ENCODE data around the gene MECP2. TPM values are rescaled to one million over a fixed set of nuclear protein-coding genes. Genes with fewer than 3 reads are reported as not detected.
"Not testable (repeated sequence)": the region's sequence is repeated elsewhere in the genome, so short reads cannot be mapped to it uniquely, and the experiment has no call there.

The MECP2 gene
- total RNA-seq, 1 donor from 2014 or later, result 27.0 TPM

DNA sequence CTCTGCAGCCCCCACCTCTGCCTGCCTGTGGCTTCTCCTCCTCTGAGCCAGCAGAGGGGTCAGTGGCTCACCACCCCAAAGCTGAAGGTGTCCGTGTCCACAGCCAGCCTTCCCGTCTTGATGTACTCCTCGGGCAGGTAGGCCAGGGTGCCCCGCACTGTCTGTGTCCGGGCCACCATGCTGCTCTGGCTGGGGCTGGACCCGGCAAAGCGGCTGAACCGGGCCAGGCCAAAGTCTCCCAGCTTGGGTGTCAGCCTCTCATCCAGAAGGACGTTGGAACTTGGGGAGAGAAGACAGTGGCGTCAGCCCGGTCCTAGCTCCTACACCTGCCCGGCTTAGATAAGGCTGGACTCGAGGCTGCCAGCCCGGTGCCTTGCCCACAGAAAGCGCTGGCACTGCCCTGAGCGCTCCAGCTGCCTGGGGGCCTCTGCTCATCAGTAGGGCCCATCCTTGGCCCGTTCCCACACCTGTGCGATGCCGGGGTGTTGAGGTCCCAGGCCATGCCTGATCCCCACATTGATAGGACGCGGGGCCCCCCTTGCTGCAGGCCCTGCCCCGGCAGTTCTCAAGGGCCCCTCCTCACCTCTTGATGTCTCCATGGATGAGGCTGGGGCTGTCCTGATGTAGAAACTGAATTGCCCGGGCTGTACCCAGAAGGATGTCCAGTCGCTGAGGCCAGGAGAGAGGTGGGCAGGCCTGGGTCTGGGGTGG, 81.0 kb downstream of the MECP2 start:
- DNase-seq, result no peak

- DNase-seq, result no peak
Measured at GRCh38 chrX:154015581-154016264, 81.8 kb downstream of the MECP2 start.

DNA sequence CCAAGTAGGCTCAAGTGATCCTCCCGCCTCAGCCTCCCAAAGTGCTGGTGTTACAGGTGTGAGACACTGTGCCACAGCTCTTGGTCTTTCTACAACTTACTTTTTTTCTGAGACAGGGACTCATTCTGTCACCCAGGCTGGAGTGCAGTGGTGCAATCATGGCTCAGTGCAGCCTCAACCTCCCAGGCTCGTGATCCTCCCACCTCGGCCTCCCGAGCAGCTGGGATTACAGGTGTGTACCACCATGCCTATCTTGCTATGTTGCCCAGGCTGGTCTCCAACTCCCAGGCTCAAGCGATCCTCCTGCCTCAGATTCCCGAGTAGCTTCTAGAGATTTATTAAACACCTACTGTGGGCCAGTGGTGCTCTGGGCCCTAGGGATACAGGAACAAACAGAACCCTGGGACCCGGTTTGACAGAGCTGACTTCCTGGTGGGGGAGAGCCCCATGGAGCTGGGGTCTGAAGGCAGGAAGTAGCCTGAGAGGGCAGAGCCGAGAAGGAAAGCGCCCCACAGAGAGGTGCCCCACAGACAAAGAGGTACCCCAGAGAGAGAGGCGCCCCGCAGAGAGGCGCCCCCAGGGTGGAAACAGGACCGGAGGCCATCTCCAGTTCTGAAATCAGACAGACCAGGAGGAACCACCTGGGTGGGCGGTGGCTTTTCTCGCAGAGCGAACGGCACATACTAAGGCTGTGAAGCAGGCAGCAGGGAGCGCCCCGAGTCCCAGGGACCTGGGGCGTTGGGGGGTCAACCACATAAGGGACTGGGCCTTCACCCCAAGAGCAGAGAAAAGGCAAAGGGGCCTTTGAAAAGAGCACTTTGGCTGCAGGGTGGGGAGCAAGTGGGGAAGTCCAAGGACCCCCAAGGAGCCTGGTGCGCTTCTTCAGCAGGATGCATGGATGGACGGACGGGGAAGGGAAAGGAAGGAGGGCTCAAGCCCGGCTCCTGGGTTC, 82.8 kb downstream of the MECP2 start:
- DNase-seq, result no peak

DNA sequence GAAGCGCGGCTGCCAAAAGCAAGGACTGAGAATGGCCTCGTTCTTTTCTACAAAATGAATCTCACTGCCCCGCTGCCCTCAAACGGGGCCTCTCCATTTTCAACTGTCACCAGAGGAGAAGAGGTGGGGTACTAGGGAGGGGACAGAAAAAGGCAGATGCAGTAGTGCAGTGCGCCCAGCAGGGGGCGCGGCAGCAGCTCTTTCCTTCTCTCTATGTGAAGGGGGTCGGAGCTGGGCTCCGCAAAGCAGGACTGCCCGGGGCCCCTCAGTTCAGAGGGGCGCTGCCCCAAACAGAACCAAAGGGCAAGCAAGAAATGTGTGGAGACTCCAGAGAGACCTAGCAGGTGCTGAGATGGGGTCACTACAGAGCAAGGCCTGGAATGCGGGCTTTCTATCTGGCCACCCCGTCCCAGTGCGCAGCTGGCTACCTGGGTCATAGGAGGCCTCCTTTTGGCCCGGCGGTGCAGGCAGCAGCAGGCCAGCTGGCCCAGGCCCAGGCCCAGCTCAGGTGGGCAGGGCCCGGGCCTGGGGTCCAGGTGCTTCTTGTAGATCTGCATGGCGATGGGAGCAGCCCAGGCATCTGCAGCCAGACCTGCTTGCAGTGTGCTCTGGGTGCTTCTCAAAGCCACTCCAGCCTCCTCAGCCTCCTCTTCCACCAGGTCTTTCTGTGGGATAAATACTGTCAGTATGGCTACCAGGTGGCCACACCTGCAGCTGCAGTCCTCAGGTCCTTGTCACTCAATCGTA, 83.7 kb downstream of the MECP2 start:
- DNase-seq, result no peak

- DNase-seq, result no peak
Measured at GRCh38 chrX:154013001-154013421, 84.5 kb downstream of the MECP2 start.

- DNase-seq, result no peak
Measured at GRCh38 chrX:154012336-154012991, 85.1 kb downstream of the MECP2 start.

DNA sequence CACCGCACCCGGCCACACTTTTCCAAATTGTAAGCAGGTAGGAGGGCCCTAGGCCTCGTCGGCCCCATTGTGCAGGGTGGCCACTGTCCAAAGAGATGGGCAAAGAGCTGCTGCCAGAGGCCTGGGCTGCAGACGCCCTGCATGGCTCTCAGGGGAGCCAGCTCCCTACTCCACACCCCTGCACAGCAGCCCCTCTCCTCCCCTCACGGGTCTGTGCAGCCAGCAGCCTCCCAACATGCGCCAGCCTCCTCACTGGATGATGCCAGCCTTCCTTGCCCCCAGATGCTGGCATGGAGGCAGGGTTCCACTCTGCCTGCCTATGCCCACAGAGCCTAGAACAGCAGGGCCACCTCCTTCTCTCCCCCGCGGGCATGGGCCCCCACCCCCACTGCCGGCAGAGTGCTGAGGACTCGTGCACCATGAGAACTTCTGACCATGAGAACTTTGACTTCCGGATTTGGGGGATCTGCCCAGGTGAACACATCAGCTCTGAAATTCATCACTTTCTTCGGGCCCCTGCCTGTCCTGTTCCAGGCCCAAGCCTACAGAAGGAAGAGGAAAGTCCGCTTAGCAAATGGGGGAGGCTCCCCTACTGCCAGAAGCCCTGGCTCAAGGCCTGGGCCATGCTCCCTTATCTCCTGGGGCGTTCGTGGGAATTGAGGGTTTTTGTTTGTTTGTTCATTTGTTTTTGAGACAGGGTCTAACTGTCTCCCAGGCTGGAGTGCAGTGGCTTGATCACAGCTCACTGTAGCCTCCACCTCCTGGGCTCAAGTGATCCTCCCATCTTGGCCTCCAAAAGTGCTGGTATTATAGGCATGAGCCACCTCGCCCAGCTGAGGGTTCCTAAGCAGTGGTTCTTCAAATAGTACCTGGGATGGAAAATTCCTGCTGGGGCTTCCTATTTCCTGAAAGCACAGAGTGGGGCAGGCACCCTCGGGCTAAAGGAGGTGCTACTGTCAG, 85.9 kb downstream of the MECP2 start:
- no peak for DNase-seq

- DNase-seq, result no peak
Measured at GRCh38 chrX:154010330-154011087, 87.0 kb downstream of the MECP2 start.

GRCh38 chrX:154008521-154008920, 89.0 kb downstream of the MECP2 start:
- no peak for DNase-seq

DNA sequence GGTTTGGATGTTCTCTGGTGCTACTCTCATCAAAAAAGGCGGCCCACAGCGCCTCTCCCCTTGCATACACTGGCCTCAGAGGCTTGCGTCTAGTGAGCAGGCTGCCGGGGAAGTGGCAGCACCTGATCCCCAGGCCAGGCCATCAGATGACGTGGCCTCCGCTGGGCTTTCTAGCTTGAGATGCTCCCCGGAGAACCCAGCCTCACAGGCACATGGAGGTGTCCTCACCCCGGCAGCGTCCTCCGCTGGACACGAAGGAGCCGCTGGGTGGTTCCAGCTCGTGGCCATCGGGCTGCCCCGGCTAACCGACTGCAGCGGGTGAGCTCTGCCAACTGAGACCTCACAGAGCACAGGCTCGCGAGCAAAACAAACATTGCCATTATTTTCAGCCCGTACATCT, 90.6 kb downstream of the MECP2 start:
- DNase-seq, result no peak

DNA sequence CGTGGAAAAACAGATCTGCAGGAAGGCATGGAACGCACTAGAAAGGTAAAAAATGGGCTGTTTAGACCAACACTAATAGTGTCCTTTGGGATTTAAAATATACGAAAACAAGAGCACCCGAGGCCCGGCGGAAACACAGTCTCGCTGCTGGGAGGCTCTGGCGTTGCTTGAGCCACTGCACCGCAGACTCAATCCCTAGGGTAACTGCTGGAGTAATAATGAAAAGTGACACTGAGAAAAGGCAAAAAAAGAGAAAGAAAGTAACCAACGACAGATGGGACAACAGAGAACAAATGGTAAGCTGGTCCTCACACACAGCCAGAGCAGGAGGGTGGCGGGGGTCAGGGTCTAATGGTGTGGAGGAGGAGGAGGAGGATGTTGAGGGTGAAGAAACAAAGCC, 93.2 kb downstream of the MECP2 start:
- DNase-seq, result no peak

GRCh38 chrX:154002215-154002719, 95.2 kb downstream of the MECP2 start:
- DNase-seq, result peak; percentile 49

- no peak for DNase-seq
Measured at GRCh38 chrX:154000051-154000450, 97.5 kb downstream of the MECP2 start.

DNA sequence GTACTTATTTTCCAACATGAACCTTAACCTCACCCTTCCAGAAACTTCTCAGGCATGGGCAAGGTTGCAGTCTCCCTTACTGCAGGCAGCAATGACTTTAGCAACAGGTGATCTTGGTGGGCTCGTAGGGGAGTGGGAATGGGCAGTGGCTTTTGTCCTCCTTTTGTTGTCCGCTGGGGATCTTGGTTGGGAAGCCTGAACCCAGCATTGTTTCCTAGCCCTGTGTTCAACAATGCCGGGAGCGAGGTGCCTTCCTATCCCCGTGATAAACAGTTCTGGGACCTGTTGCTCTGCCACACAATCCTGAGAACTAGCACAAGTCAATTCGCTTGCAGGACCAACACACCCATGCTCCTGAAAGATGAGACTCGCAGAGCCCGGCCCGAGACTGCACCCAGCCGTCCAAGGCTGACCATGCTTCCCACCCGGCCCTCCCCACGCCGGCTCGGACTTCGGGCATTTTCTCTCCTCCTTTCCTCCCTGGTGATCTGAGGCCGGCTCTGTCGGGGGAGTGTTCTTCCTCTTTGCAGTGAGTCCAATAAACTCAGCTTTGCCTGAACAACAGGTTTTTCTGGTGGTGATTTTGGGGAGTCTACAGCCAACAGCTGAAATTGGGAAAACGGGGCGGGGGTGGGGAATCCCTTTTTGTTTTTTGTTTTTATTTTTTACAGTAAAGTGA, 98.0 kb downstream of the MECP2 start:
- no peak for DNase-seq

DNA sequence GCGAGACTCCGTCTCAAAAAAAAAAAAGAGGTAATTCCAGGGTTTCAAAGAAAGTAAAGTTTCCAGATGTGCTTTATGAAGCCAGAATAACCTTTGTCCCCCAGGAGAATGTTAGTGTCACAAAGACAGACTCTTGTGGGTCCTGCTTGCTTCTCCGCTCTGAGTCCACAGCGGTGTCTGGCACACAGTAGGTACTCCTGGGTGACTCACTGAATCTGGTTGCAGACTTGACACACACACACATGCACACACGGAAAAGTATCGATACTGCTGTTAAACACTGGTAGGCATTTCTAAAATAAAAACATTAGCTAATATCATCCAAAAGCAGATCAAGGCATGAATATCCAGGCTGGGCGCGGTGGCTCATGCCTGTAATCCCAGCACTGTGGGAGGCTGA, 102.0 kb downstream of the MECP2 start:
- no peak for DNase-seq

GRCh38 chrX:153994398-153994797, 103.1 kb downstream of the MECP2 start:
- DNase-seq, result not testable (repeated sequence)

DNA sequence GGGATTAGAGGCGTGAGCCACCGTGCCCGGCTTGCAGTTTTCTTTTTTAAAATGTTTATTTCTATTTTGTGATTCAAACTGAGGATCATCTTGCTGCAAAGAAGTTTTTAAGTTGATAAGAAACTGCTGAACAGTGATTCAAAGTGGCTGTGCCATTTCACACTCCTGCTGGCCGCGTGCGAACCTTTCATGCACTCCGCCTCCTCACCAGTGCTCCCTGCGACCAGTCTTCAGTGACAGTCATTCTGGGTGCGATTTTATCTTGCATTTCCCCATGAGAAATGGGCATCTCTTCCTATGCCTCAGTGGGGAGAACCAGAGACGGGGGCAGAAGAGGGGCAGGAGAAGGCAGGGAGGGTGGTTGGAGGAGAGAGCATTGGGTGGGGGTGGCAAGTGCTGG, 103.5 kb downstream of the MECP2 start:
- no peak for DNase-seq

DNA sequence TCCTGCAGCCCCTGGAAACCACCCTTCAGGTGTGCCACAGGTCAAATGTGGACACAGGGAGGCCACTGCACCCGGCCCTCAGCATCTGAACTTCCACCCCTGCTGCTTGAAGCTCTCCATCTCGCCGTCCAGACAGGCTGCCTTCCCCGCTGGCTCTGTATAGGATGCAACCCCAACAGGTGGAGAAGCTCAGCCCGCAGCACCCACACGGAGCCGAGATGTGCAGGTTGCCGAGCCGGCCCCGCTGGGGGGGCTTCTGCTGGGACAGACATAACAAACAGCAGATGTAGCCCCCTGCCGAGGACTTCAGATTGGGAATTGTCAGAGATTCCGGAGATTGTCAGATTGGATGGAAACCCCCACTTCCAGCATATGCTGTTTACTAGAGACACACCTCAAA, 104.4 kb downstream of the MECP2 start:
- no peak for DNase-seq

GRCh38 chrX:153992180-153992579, 105.3 kb downstream of the MECP2 start:
- DNase-seq, result no peak
